ENCODE data around the gene CALR. TPM values are rescaled to one million over a fixed set of nuclear protein-coding genes. Genes with fewer than 3 reads are reported as not detected.
A peak's percentile ranks its signal among the peaks of the same experiment; 100 is the strongest.

Gene CALR
- polyA plus RNA-seq, 1 of the 3 experiments (the other 2 are of a cell fraction): 1,334 TPM

GRCh38 chr19:12890787-12891552 lies 47.4 kb upstream of the CALR start, which contains the start of gene GCDH:
TSS of gene GCDH (plus strand) at chr19:12891160. CDS start at chr19:12891305, 145 bp downstream.
- ChIA-PET POLR2A (interaction anchor here (0.5 to 2.3 kb wide), 19 partner anchors 9 to 262 kb away, joined by 3 to 21 read pairs (median 4); partner anchors contain the start of genes CALR, DNASE2, FARSA and JUNB), CTCF (interaction anchor here (1.0 to 2.7 kb wide), 11 partner anchors 10 to 84 kb away, joined by 3 to 13 read pairs (median 3); partner anchors contain the start of genes DNASE2 and RNASEH2A)
- peaks cover 5 to 6% of the 10 kb centered on the region in 2 experiments for H3K36me3 ChIP-seq (replicated peaks in 1 of 2; ENCODE audit: control insufficient read depth in 1 of 2, insufficient read depth in 2 of 2, low read length in 1 of 2)
- H3K9ac ChIP-seq: peak within 1 kb of the TSS; percentile 60; the same call in 1 of the 2 replicates
- H2AFZ ChIP-seq (ENCODE audit: low read depth): peak within 1 kb of the TSS; percentile 72
- H3K9me2 ChIP-seq: no peaks in the 10 kb centered on the region
- H3K4me2 ChIP-seq: peak within 1 kb of the TSS; percentile 99
- DNase-seq: peak; percentile 96
- H3K4me1 ChIP-seq (ENCODE audit: control insufficient read depth in 1 of 2, insufficient read depth in 2 of 2, low read depth in 1 of 2, low read length in 1 of 2): peaks cover 6 to 8% of the 10 kb centered on the region in 2 experiments; a peak in 2 of 4 replicates
- no peaks in the 10 kb centered on the region for H4K20me1 ChIP-seq (ENCODE audit: insufficient read depth)
- 0% methylated on average over 19 of the region's 49 CpGs for WGBS (ENCODE audit: low lambda C conversion rate)
- H3K79me2 ChIP-seq (ENCODE audit: insufficient read depth): peaks cover 13% of the 10 kb centered on the region
- peak within 1 kb of the TSS; percentile 80 to 84 for H3K4me3 ChIP-seq (ENCODE audit: low read depth in 2 of 2, low read length in 1 of 2)
- H3K27me3 ChIP-seq (ENCODE audit: insufficient read depth): no peaks in the 10 kb centered on the region; the same call in 1 of the 2 replicates
- no peak within 1 kb of the TSS for H3K27ac ChIP-seq (ENCODE audit: low read depth in 2 of 2, low read length in 1 of 2)
- H3F3A ChIP-seq (replicated peaks; ENCODE audit: insufficient read depth): peaks cover 4% of the 10 kb centered on the region
- H3K9me3 ChIP-seq: no peaks in the 10 kb centered on the region
- no peak for TF ChIP-seq NRF1 (IDR thresholded peaks at IDR 0.05; ENCODE audit: low read depth, low read length)
- no peak for TF ChIP-seq RAD21 (IDR thresholded peaks at IDR 0.05; ENCODE audit: low read length)
- TF ChIP-seq MXI1 (IDR thresholded peaks at IDR 0.05; ENCODE audit: low read depth, low read length): peak; percentile 95
- TF ChIP-seq YY1 (IDR thresholded peaks at IDR 0.05; ENCODE audit: low read depth): no peak
- 0 out of 2 replicates have a peak, but pooled peaks have one; percentile 16 for TF ChIP-seq REST (IDR thresholded peaks at IDR 0.05; ENCODE audit: low read depth, low read length)
- no peak for TF ChIP-seq RCOR1 (IDR thresholded peaks at IDR 0.05; ENCODE audit: low read length)
- TF ChIP-seq TAF1 (IDR thresholded peaks at IDR 0.05; ENCODE audit: borderline replicate concordance, low read depth, low read length): peak; percentile 52; the same call in 1 of the 2 replicates
- TF ChIP-seq POLR2AphosphoS5 (IDR thresholded peaks at IDR 0.05; ENCODE audit: low read depth, low read length): peak; percentile 56
- TF ChIP-seq USF1 (IDR thresholded peaks at IDR 0.05; ENCODE audit: borderline replicate concordance, low read depth): no peak
- peak; percentile 82 for TF ChIP-seq ELF1 (IDR thresholded peaks at IDR 0.05)
- TF ChIP-seq GATA2 (CRISPR knock-in tag; IDR thresholded peaks at IDR 0.05): no peak
- TF ChIP-seq USF2 (IDR thresholded peaks at IDR 0.05; ENCODE audit: borderline replicate concordance, low read depth, low read length): no peak
- TF ChIP-seq PBX3 (IDR thresholded peaks at IDR 0.05): no peak
- no peak; the same call in 1 of the 2 replicates for TF ChIP-seq IRF3 (IDR thresholded peaks at IDR 0.05; ENCODE audit: low read depth, low read length)
- TF ChIP-seq FOSL2 (IDR thresholded peaks at IDR 0.05; ENCODE audit: borderline replicate concordance, low read depth): no peak
- TF ChIP-seq TCF12 (IDR thresholded peaks at IDR 0.05): no peak
- TF ChIP-seq GABPA (IDR thresholded peaks at IDR 0.05; ENCODE audit: low read depth): 0 out of 2 replicates have a peak, but pooled peaks have one; percentile 17
- no peak for TF ChIP-seq MEF2A (IDR thresholded peaks at IDR 0.05; ENCODE audit: borderline replicate concordance, low read depth)
- TF ChIP-seq JUND (IDR thresholded peaks at IDR 0.05): no peak
- TF ChIP-seq FOXJ3 (CRISPR knock-in tag; IDR thresholded peaks at IDR 0.05): no peak
- TF ChIP-seq SMC3 (IDR thresholded peaks at IDR 0.05; ENCODE audit: low read depth, low read length): no peak
- TF ChIP-seq FOXM1 (IDR thresholded peaks at IDR 0.05; ENCODE audit: low read depth): no peak
- no peak for TF ChIP-seq NFIC (IDR thresholded peaks at IDR 0.05; ENCODE audit: borderline replicate concordance)
- peak; percentile 78 for TF ChIP-seq CHD2 (IDR thresholded peaks at IDR 0.05; ENCODE audit: low read length, partially characterized antibody)
- no peak for TF ChIP-seq RXRA (IDR thresholded peaks at IDR 0.05; ENCODE audit: borderline replicate concordance, low read depth)
- TF ChIP-seq RFX5 (IDR thresholded peaks at IDR 0.05; ENCODE audit: low read length): peak; percentile 76
- TF ChIP-seq EZH2phosphoT487 (IDR thresholded peaks at IDR 0.05; ENCODE audit: borderline replicate concordance, low read depth): no peak

Data from SK-N-SH (cell line).